MM.1S (cell line): Measurements from ENCODE around the gene CDKL5.

Experiments
- CTCF ChIP-seq: fragments of 300-600 bp; sonication (generic); IDR thresholded peaks from 2 replicates; pipeline ENCODE4 v1.5.1; 2016; ENCODE audit warnings: antibody characterized with exemption, low read length, mixed read lengths
- EZH2 ChIP-seq: fragments of 300-600 bp; sonication (generic); optimal IDR thresholded peaks from 2 replicates; pipeline ENCODE3; 2017; ENCODE audit warnings: low read depth, mild to moderate bottlenecking, antibody characterized with exemption, low read length, mixed read lengths

GRCh38 chrX:18691431-18691830 lies 266.0 kb downstream of the CDKL5 start:
- TF ChIP-seq CTCF (no peak), EZH2 (no peak)
